HG02981 (cell line): ENCODE data around the gene CCDC85C.

Source experiments
- ATAC-seq: cut with Tn5 transposase; IDR thresholded peaks from one replicate; pipeline ENCODE4 v1.9.1; 2021; ENCODE audit warnings: mild to moderate bottlenecking, moderate library complexity; ENCODE audit not compliant: unreplicated experiment

The CCDC85C gene

GRCh38 chr14:99542566-99542965 lies 61.4 kb downstream of the CCDC85C start:
- ATAC-seq = no peak

- no peak for ATAC-seq
Measured at GRCh38 chr14:99541677-99542470, 62.1 kb downstream of the CCDC85C start.

GRCh38 chr14:99541211-99541610 lies 62.8 kb downstream of the CCDC85C start:
- no peak for ATAC-seq

- ATAC-seq = no peak
Measured at GRCh38 chr14:99540196-99541032, 63.6 kb downstream of the CCDC85C start.

- no peak for ATAC-seq
Measured at GRCh38 chr14:99539491-99539890, 64.5 kb downstream of the CCDC85C start.

- no peak for ATAC-seq
Measured at GRCh38 chr14:99538733-99539132, 65.3 kb downstream of the CCDC85C start.

GRCh38 chr14:99538275-99538674 lies 65.7 kb downstream of the CCDC85C start:
- no peak for ATAC-seq

- ATAC-seq = no peak
Measured at GRCh38 chr14:99537399-99537798, 66.6 kb downstream of the CCDC85C start.

GRCh38 chr14:99535908-99536778 lies 67.9 kb downstream of the CCDC85C start:
- ATAC-seq = no peak

GRCh38 chr14:99535448-99535847 lies 68.6 kb downstream of the CCDC85C start:
- no peak for ATAC-seq

GRCh38 chr14:99534863-99535262 lies 69.1 kb downstream of the CCDC85C start:
- no peak for ATAC-seq

GRCh38 chr14:99534333-99534732 lies 69.7 kb downstream of the CCDC85C start:
- ATAC-seq = no peak

- ATAC-seq = no peak
Measured at GRCh38 chr14:99532310-99532709, 71.7 kb downstream of the CCDC85C start.

GRCh38 chr14:99531251-99532096 lies 72.5 kb downstream of the CCDC85C start:
- ATAC-seq = no peak

- no peak for ATAC-seq
Measured at GRCh38 chr14:99530407-99531155, 73.4 kb downstream of the CCDC85C start.

GRCh38 chr14:99529899-99530298 lies 74.1 kb downstream of the CCDC85C start:
- no peak for ATAC-seq

GRCh38 chr14:99527427-99528076 lies 76.5 kb downstream of the CCDC85C start:
- ATAC-seq = no peak

- no peak for ATAC-seq
Measured at GRCh38 chr14:99527026-99527425, 77.0 kb downstream of the CCDC85C start.

- no peak for ATAC-seq
Measured at GRCh38 chr14:99525699-99526080, 78.3 kb downstream of the CCDC85C start.
